NT2/D1 (cell line): ENCODE data around the gene TLR1.

ENCODE experiments used
- DNase-seq: peaks from one replicate; pipeline ENCODE4 v3.0.0-alpha.2; 2011; ENCODE audit warnings: low read depth, low spot score
- H3K27me3 ChIP-seq: 2 replicates; pipeline ENCODE4 v1.6.0; 2011; ENCODE audit warnings: mild to moderate bottlenecking; ENCODE audit not compliant: insufficient read length, insufficient read depth
- H3K36me3 ChIP-seq: 2 replicates; pipeline ENCODE4 v1.6.1; 2011; ENCODE audit warnings: mild to moderate bottlenecking, low read length, mixed read lengths; ENCODE audit not compliant: insufficient read depth, insufficient read length
- H3K4me1 ChIP-seq: 2 replicates; pipeline ENCODE4 v1.5.1; 2011; ENCODE audit not compliant: insufficient read depth, insufficient read length
- H3K4me3 ChIP-seq: 2 replicates; pipeline ENCODE4 v1.5.1; 2011; ENCODE audit warnings: low read depth; ENCODE audit not compliant: insufficient read length
- H3K9ac ChIP-seq: 2 replicates; pipeline ENCODE4 v1.6.0; 2011; ENCODE audit warnings: low read depth; ENCODE audit not compliant: insufficient read length
- H3K9me3 ChIP-seq: 2 replicates; pipeline ENCODE4 v1.5.1; 2011; ENCODE audit warnings: mild to moderate bottlenecking, low read length; ENCODE audit not compliant: insufficient read depth
- SUZ12 ChIP-seq: IDR thresholded peaks from 2 replicates; pipeline ENCODE4 v1.6.1; 2011; ENCODE audit not compliant: insufficient read length, insufficient read depth; ENCODE audit errors: extremely low read depth
- YY1 ChIP-seq: IDR thresholded peaks from 2 replicates; pipeline ENCODE4 v1.6.1; 2011; ENCODE audit not compliant: insufficient read length, insufficient read depth
- ZNF274 ChIP-seq: IDR thresholded peaks from 2 replicates; pipeline ENCODE4 v1.6.1; 2011; ENCODE audit warnings: mild to moderate bottlenecking, low read depth, low read length

The TLR1 gene

DNA sequence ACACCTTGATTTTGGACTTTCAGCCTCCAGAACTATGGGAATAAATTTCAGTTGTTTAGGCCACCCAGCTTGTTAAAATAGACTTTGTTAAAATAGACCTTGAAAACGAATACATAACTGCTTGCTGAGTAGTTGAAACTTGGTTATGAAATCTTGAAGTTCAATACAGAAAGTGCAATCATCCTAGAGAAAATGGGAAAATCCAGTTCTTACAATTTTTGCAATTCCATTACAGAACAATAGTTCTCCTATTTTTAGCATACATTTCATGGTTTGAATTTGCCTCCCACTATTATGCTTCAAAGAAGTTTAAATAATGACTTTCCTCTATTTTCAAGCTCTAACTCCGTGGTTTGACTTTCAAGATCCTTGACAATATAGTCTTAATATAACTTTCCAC is 10.5 kb downstream of the TLR1 start:
- TF ChIP-seq ZNF274, result no peak
- TF ChIP-seq YY1, result no peak
- TF ChIP-seq SUZ12, result no peak
- Histone ChIP-seq H3K9me3 (no peaks in the 10 kb centered on the region), H3K4me3 (no peak overlapping the region), H3K9ac (no peak overlapping the region), H3K27me3 (no peaks in the 10 kb centered on the region), H3K36me3 (no peaks in the 10 kb centered on the region), H3K4me1 (no peaks in the 10 kb centered on the region)
- no peak for DNase-seq

DNA sequence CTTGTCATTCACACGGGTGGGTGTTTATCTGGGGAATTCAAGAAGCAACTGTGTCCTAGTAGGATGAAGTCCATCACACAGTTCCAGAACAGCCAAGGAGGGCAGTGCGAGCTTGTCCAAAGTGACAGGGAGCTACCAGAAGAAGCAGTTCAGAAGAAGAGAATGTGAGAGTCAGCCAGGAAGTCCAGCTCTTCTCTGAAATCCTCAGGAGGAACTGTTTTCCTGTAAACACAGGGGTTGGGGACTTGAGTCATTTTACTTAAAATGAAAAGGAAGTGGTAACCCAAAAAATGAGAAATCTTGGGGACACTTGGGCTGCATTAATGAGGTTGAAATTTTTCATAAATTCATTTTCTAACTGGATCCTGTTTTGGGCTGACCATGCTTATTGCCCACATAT is 13.6 kb downstream of the TLR1 start:
- no peaks in the 10 kb centered on the region for H3K36me3 ChIP-seq
- no peak for TF ChIP-seq ZNF274
- no peak for TF ChIP-seq SUZ12
- H3K9ac ChIP-seq, result no peak overlapping the region
- no peaks in the 10 kb centered on the region for H3K27me3 ChIP-seq
- H3K4me3 ChIP-seq, result no peak overlapping the region
- no peaks in the 10 kb centered on the region for H3K9me3 ChIP-seq
- no peaks in the 10 kb centered on the region for H3K4me1 ChIP-seq
- no peak for DNase-seq

DNA sequence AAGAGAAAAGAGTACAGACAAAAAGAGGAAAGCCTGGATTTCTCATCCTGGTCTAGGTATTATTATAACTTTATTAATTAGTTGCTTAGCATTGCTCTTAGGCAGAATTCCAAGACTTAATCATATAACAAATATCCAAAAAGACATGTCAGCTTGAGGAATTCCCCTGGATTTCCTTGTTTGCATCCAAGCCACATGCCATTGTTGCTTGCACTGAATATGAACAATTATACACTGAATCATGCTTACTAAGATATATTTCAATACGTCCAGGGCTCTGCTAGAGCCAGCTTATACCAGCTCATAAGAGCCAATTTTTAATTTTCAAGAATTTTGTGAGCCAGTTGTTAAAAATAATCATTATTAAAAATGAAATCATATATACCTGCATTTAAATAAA is 16.3 kb downstream of the TLR1 start:
- no peak for DNase-seq
- Histone ChIP-seq H3K9me3 (no peaks in the 10 kb centered on the region), H3K36me3 (no peaks in the 10 kb centered on the region), H3K9ac (no peak overlapping the region), H3K27me3 (no peaks in the 10 kb centered on the region), H3K4me1 (no peaks in the 10 kb centered on the region), H3K4me3 (no peak overlapping the region)
- no peak for TF ChIP-seq SUZ12
- TF ChIP-seq YY1, result no peak
- no peak for TF ChIP-seq ZNF274

DNA sequence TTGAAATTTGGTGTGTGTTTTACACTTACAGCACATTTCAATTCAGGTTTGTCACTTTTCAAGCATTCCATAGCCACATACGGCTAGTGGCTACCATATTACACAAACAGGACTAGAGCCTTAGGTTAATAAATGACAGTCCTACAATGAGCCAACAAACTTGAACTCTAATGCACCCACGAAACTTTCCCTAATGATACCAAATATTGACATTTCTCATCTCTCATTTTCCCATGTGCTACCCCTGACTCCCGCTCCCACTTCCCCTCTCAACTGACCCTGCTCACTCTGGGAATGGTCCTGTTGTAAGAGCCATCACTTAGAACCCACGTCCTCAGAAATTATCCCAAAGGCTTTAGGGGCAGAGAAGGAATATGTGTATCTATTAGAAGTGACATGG is 16.9 kb downstream of the TLR1 start:
- no peak for DNase-seq
- TF ChIP-seq YY1 (no peak), ZNF274 (no peak), SUZ12 (no peak)
- Histone ChIP-seq H3K36me3 (no peaks in the 10 kb centered on the region), H3K4me3 (no peak overlapping the region), H3K27me3 (no peaks in the 10 kb centered on the region), H3K4me1 (no peaks in the 10 kb centered on the region), H3K9ac (no peak overlapping the region), H3K9me3 (no peaks in the 10 kb centered on the region)

DNA sequence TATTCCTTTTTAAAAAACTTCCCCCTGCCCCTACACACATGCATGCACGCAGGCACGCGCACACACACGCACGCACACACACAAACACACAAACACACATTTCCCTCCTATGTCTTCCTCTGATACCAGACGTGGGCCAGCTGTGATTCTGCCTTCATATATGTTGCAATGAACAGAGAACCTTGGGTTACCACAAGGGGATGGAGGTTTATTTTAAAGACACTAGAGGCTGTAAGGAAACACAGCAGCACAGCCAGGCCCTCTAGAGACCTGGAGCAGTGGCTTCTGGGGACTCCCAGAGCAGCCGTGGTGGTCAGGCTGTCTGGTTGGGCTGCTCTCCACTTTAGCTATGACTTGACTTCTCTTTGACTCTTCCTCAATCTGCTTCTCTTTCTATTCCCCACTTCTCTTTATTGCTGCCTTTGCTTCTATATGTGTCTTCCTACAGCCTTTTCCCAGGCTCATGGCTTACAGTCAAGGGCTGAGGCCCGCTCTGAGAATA is 18.6 kb downstream of the TLR1 start:
- no peak overlapping the region for H3K9ac ChIP-seq
- no peak overlapping the region for H3K4me3 ChIP-seq
- no peaks in the 10 kb centered on the region for H3K9me3 ChIP-seq
- no peaks in the 10 kb centered on the region for H3K27me3 ChIP-seq
- no peaks in the 10 kb centered on the region for H3K4me1 ChIP-seq
- H3K36me3 ChIP-seq, result no peaks in the 10 kb centered on the region
- TF ChIP-seq ZNF274, result no peak
- TF ChIP-seq YY1, result no peak
- no peak for TF ChIP-seq SUZ12
- DNase-seq, result no peak

DNA sequence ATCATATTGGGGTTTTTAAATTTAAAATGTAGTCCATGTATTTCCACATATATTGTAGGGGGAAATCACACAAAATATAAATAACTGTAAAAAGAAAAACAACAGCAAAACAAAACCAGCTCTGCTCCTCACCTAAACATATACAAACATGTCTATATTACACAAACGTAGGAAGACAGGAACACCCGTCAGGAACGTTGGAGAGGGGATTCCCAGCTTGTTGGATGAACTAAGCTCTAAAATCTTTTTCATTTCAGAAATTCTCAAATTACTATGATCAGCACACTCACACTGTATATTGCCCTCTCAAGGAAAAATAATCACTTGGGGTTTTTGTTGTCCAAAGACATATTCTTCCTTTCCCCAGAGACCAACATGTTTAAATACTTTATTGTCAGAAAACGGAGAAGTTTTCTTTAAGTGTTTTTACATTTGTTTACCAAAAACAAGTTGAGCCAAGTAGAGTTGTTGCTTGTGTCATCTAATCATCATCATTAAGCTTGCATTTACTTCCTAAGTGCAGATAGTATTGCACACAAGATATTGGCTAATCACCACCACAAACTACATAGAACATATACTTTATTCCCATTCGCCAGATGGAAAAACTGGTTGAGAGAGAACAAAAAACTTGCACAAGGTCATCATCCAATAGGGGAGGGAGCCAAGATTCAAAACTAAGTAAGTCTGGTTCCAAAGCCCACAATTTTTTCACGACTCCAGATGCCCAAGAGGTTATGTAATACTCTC is 19.4 kb downstream of the TLR1 start:
- Histone ChIP-seq H3K36me3 (no peaks in the 10 kb centered on the region), H3K4me3 (no peak overlapping the region), H3K9ac (no peak overlapping the region), H3K9me3 (no peaks in the 10 kb centered on the region), H3K27me3 (no peaks in the 10 kb centered on the region), H3K4me1 (no peaks in the 10 kb centered on the region)
- DNase-seq, result no peak
- TF ChIP-seq YY1, result no peak
- no peak for TF ChIP-seq ZNF274
- no peak for TF ChIP-seq SUZ12

DNA sequence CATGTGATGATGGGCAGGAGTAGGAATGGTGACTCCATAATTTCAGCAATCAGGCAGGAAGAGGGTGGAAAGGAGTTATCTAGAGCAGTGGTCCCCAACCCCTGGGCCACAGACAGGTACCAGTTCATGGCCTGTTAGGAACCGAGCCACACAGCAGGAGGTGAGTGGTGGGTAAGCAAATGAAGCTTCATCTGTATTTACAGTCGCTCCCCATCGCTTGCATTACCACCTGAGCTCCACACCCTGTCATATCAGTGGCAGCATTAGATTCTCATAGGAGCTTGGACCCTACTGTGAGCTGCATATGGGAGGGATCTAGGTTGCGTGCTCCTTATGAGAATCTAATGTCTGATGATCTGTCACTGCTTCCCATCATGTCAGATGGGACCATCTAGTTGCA is 20.4 kb downstream of the TLR1 start:
- Histone ChIP-seq H3K27me3 (no peaks in the 10 kb centered on the region), H3K9ac (no peak overlapping the region), H3K4me1 (no peaks in the 10 kb centered on the region), H3K36me3 (no peaks in the 10 kb centered on the region), H3K9me3 (no peaks in the 10 kb centered on the region), H3K4me3 (no peak overlapping the region)
- TF ChIP-seq SUZ12 (no peak), YY1 (no peak), ZNF274 (no peak)
- DNase-seq, result no peak
